NCI-H226 (cell line): Measurements from ENCODE around the gene PRPF8.
A peak's percentile ranks its signal among the peaks of the same experiment; 100 is the strongest.
"Not testable (repeated sequence)": the region's sequence is repeated elsewhere in the genome, so short reads cannot be mapped to it uniquely, and the experiment has no call there.

Experiments used
- DNase-seq: peaks from one replicate; pipeline ENCODE4 v3.0.0-alpha.2; 2015

The PRPF8 gene

GRCh38 chr17:1688405-1688804, 3.7 kb upstream of the PRPF8 start:
- not testable (repeated sequence) for DNase-seq

GRCh38 chr17:1686086-1686485, 1.4 kb upstream of the PRPF8 start:
- DNase-seq = peak; percentile 45

GRCh38 chr17:1683459-1683858, 1.2 kb downstream of the PRPF8 start:
- DNase-seq = no peak

- DNase-seq = no peak
These were observed 8.3 kb downstream of the PRPF8 start for GRCh38 chr17:1676401-1676800.

- no peak for DNase-seq
These were observed 11.5 kb downstream of the PRPF8 start for GRCh38 chr17:1673041-1673785.

- not testable (repeated sequence) for DNase-seq
These were observed 20.7 kb downstream of the PRPF8 start for GRCh38 chr17:1663934-1664333.

GRCh38 chr17:1661045-1661444, 23.6 kb downstream of the PRPF8 start:
- no peak for DNase-seq

- no peak for DNase-seq
These were observed 26.6 kb downstream of the PRPF8 start for GRCh38 chr17:1658100-1658499.

- no peak for DNase-seq
These were observed 30.9 kb downstream of the PRPF8 start for GRCh38 chr17:1653735-1654134.

- not testable (repeated sequence) for DNase-seq
These were observed 31.9 kb downstream of the PRPF8 start for GRCh38 chr17:1652794-1653193.

GRCh38 chr17:1651559-1651844, 33.2 kb downstream of the PRPF8 start:
- DNase-seq = no peak

- DNase-seq = no peak
These were observed 33.7 kb downstream of the PRPF8 start for GRCh38 chr17:1650731-1651558.

- peak; percentile 61 for DNase-seq
These were observed 34.7 kb downstream of the PRPF8 start, which contains the start of gene RILP for GRCh38 chr17:1649844-1650501. TSS of gene RILP (minus strand) at chr17:1649866. CDS start at chr17:1649804, 62 bp downstream.

- DNase-seq = peak; percentile 88
These were observed 35.5 kb downstream of the PRPF8 start for GRCh38 chr17:1648963-1649843.

- DNase-seq = no peak
These were observed 36.3 kb downstream of the PRPF8 start for GRCh38 chr17:1648173-1648962.

GRCh38 chr17:1647802-1648171, 36.9 kb downstream of the PRPF8 start:
- DNase-seq = no peak

GRCh38 chr17:1646199-1646875, 38.3 kb downstream of the PRPF8 start:
- no peak for DNase-seq

GRCh38 chr17:1645207-1646171, 39.2 kb downstream of the PRPF8 start, which contains the start of gene SCARF1:
TSS of gene SCARF1 (minus strand) at chr17:1645732. CDS start at chr17:1645697, 35 bp downstream.
- DNase-seq = no peak

GRCh38 chr17:1644493-1645206, 40.0 kb downstream of the PRPF8 start:
- peak; percentile 60 for DNase-seq
